CD4-positive, alpha-beta T cell treated with Interleukin-2 at 100 ng/mL for 4 hours (primary cell): ENCODE data around the gene ITGAD.

Experiments
- DNase-seq: peaks from one replicate; pipeline ENCODE4 v3.0.0-alpha.2; 2020; ENCODE audit warnings: low spot score

The ITGAD gene

DNA sequence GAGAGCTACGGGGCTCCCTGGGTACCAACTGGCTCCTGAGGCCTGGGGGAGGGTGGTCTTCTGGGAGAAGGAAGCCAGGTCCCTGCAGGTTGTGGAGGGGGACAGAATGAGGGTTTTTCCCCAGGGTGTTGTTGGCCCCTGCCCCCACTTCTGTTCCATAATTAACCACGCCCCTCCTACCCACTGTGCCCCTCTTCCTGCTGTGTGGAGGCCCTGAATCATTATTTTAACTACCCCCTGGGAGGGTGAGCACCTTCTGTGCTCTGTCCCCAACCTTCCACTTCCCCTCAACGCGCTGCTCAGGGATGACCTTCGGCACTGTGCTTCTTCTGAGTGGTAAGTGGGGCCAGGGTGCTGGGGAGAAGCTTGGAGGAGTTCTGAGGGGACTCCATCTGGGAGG lies at the start of gene ITGAD:
ITGAD (plus strand) TSS at position 280 of the 400 bp plus-strand sequence; CDS start at position 306, 26 bp downstream.
- no peak for DNase-seq

DNA sequence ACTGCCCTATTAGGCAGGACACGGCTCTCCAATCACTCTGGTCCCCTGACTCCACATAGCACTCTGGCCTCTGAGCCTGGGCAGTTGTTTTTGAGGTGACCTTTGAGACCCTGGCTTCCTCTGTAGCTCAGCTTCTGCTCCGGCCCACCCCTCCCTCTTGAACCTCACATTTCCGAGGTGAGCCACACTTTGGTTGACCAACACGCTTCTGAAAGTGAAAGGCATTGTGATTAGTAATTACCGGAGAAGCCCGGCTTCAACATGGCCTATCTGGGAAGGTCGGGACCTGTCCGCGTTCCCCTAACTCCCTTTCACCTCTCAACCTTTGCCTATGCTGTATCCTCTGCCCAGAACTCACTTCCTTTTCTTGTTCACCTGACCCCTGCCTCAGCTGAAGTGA lies 48.4 kb upstream of the ITGAD start:
- no peak for DNase-seq

DNA sequence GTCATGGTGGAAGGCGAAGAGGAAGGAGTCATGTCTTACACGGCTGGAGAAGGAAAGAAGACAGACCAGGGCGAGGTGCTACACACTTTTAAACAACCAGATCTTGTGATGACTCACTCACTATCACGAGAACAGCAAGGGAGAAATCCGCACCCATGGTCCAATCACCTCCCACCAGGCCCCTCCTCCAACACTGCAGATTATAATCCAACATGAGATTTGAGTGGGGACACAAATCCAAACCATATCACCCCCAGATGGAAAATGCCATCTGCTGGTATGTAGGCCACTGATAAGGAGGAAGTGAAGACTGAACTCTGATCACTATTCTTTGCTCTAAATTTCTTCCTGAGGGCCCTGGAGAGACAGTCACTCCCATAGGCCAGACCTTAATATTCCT lies 45.7 kb upstream of the ITGAD start:
- DNase-seq: no peak

DNA sequence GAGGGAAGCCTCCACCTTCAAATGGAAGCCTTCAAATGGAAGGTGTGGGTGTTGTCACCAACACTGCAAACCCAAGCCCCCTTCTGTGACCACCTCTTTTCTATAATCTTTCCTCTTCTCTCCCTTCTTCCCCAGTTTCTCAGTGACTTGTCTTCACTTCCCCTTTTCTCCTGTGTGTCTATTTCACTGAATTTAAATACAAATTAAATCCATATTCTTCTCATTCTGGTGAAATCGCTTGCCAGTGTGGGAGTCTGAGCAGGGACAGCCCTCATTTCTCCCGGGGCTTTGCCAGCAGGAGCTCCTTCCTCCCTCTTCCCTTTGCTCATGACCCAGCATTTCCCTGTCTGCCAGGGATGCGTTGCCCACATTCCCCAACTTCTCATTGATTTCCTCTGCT lies 44.6 kb upstream of the ITGAD start:
- DNase-seq: no peak

DNA sequence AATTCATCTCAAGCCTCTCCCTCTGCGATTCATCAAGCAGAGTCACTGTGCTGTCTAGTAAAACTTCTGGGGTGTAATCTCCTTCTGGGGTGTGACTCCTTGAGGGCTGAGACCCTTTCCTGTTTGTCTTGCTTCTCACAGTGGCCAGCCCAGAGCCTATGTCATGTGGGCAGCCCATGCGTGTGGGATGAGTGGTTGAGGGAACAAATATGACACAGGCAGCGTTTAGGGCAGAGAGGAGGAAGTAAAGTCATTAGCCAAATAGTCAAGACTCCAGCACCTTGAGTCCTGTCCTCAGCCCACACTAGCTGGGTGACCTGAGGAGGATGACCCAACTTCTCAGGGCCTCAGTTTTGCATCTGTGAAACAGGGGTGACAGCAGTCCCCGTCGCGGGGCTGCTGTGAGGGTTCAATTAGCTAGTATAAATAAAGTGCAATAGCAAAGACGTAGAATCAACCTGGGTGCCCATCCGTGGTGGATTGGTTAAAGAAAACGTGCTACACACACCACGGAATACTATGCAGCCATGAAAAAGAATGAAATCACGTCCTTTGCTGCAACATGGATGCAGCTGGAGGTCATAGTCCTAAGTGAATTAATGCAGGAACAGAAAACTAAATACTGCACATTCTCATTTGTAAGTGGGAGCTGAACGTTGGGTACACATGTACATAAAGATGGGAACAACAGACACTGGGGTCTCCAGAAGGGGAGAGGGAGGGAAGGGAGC lies 42.7 kb upstream of the ITGAD start:
- peak; percentile 19 for DNase-seq

DNA sequence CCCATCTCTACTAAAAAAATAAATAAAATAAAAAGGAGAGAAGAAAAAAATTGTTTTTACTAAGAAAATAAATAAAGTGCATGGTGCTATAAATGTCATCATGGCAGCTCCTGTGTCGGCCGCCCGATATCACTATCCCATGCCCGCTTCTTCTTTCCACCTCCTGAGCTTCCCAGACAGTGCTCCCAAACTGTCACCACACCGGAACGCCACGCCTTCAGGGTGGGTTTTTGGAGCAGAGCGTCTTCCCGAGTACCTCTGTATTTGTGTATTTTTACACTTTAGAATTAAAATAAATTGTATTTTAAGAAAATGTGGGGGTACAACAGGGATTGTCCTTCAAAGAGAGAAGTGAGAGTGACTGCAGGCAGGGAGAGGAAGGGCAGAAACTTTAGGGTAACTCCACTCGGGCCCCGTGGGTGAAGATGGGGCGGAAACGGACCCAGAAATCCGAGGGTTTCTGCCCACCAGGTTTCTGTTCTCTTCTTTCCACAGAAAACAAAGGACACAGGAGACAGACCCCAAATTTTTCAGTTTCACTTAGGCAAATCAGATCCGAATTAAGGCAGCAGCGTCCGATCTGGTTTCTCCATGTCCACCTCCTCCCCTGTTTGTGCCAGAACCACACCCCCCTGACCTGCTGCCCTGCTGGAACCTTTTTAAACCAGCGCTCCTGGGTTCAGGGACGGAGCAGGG lies 41.7 kb upstream of the ITGAD start:
- DNase-seq: no peak

DNA sequence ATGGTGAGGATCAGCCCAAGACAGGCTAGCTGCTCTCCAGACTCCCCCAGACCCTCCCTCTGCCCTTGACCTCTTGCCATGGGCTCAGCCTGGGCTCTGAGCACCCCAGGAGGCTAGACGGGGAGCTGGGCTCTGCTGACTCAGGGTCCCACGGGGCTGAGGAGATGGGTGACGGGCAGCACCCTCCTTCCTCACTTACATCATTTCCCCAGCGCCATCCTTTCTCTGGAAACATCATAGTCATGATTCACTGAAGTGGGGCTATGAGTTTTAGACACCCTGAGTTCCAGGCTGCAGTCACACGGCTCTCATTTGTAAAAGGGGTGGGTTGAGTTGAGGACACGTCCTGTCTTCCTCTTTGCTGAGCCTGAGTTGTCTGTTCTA lies 41.2 kb upstream of the ITGAD start:
- peak; percentile 44 for DNase-seq

DNA sequence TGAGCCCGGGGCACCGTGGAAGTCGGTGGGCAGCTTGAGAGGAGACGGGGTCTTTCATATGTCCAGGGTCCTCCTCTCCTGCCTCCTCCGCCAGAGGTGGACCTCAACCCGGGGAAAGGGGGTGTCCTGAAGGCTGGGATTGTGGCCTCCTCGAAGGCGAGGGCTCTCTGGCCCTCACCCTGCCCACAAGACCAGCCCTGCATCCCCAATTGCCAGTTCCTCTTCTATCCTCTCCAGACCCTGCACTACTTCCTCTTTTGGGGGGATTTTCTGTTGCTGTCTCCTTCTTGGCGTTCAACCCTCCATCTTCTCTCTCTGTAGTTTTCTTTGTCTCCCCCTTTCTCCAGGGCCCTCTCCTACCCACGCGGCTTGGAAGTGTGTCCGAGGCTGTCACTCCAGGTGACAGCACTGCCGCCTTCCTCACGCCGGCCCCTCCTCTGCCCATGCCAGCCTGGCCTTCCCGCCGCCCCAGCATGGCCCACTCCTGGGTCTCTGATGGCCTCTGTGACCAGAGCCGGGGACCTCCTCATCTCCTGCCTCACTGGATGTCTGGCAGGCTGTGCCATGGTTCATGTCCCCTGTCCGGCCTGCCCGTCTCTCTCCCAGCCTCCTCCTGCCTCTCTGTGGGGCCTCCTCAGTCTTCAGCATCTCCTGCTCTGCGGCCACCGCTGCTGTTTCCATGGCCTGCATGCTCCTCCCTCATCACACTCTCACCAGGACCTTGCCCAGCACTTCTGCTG lies 40.6 kb upstream of the ITGAD start:
- no peak for DNase-seq

DNA sequence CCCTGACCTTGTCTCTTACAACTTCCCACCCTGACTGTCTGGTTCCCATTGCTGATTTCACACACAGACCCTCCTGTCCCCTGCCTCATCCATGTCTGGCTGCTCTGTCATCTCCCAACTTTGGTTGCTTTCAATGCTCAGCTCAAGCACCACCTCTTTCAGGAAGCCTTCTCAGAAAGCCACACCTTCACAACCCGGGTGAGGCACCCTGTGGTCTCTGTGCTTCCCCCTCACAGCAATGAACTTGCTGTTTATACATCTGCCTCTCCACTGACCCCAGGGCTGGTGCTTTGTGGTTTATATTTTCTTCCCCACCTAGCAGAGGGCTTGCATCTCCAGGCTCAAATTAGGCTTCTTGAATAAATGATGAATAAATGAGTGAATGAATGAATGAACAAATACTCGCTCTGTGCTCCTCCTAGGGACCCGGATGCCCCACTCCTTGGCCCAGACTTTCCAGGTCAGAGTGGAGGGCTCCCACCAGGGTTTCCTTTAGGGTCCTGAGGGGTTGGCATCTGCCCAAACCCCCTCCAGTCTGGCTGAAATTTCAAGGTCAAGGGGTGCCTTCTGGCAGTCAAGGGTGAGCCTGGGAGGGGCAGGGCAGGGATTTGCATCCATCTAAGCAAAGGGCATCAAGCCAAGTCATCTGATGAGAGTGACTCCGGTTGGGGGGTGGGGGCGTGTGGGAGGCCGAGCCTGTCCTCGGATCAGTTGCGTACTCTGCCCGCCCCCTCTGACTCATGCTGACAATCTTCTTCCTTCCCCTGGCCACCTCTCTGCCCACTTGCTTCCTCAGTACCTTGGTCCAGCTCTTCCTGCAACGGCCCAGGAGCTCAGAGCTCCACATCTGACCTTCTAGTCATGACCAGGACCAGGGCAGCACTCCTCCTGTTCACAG lies 38.5 kb upstream of the ITGAD start, which contains the start of gene ITGAX:
ITGAX (plus strand) TSS at position 783 of the 898 bp plus-strand sequence; CDS start at position 862, 79 bp downstream.
- peak; percentile 63 for DNase-seq

DNA sequence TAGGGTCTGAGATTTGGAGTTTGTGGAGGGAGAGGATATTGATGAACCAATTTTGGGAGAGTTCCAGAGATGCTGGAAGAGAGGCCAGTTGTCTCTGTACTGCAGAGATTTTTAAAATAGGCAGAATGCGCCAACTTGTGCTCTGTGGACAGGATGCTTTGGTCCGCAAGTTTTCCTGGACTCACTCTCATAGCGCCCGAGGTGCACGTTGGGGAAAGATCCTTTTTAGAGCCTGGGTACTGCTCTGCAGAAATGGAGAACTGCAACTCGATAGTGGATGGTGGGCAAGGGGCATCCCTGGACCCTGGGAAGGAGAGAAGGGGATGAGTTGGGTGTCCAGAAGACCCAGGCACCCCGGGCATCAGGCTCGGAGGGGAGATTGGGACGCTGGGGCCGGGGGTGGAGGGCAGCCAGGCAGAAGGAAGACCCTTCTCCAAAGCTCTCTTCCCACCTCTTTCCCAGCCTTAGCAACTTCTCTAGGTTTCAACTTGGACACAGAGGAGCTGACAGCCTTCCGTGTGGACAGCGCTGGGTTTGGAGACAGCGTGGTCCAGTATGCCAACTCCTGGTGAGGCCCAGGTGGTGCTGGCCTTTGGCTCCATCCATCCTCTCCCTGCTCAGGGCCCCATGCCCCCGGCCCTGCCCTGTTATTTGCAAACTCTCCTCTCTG lies 37.6 kb upstream of the ITGAD start:
- no peak for DNase-seq

DNA sequence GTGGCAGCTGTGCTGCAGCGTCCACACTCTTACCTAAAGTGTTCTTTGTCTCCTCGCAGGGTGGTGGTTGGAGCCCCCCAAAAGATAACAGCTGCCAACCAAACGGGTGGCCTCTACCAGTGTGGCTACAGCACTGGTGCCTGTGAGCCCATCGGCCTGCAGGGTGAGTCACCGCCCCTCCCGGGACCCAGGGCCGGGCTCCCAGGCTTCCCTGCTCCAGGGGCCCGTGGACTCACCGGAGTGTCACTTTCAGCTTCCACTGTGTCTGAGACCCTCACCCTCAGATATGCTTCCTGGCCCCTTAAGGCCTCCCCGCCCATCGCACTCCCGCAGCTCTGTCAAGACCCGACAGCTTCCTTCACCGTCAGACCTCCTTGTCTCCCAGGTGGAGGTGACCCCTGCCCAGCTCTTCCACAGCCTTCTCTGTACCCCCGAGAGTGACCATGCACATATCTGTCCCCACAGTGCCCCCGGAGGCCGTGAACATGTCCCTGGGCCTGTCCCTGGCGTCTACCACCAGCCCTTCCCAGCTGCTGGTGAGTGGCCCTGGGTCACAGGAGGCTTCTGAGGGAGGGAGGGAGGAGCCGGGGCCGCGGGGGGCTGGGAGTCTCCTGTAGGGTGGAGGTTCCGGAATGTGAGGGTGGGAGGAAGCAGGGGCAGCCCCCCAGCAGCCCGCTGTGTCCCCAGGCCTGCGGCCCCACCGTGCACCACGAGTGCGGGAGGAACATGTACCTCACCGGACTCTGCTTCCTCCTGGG lies 36.4 kb upstream of the ITGAD start:
- DNase-seq: no peak

DNA sequence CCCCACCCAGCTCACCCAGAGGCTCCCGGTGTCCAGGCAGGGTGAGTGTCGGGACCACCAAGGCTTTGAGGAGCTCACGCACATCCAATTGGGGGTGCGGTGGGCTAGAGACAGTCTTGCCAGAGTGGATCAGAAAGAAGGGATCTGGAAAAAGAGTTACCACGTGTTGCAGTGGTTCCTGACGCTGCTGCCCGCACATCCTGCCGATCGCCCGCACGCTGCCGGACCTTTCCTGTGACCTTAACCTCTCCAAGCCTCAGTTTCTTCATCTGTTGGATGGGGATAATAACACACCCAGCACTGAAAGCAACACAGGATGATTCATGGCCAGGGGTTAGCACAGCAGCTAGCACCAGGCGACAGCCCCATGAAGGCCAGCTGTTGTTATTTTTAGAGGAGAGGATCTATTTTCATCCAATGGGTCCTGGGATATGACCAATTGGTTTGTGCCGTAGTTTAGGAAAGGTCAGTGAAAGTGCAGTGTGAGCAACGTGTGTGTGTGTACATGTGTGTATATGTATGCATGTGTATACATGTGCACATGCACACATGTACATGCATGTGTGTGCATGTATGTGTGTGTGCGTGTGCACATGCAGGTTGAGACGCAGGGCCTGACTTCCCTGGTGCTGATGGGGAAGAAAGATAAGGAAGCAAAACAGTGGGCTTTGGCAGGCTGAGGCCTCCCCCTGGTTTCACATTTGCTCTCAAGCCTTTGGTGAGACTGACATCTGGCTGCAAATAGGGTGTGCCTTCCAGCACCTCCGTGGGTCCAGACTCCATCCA lies 35.6 kb upstream of the ITGAD start:
- DNase-seq: no peak

DNA sequence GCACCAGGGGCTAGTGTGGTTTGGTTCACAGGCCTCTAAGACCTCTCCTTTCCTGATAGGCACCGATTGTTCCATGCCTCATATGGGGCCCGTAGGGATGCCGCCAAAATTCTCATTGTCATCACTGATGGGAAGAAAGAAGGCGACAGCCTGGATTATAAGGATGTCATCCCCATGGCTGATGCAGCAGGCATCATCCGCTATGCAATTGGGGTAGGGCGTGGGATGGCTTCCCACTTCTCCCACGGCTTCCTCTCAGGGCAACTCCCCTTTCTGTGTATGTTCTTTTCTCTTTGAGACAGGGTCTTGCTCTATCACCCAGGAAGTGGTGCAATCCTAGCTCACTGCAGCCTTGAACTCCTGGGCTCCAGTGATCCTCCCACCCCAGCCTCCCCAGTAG lies 32.9 kb upstream of the ITGAD start:
- DNase-seq: no peak

DNA sequence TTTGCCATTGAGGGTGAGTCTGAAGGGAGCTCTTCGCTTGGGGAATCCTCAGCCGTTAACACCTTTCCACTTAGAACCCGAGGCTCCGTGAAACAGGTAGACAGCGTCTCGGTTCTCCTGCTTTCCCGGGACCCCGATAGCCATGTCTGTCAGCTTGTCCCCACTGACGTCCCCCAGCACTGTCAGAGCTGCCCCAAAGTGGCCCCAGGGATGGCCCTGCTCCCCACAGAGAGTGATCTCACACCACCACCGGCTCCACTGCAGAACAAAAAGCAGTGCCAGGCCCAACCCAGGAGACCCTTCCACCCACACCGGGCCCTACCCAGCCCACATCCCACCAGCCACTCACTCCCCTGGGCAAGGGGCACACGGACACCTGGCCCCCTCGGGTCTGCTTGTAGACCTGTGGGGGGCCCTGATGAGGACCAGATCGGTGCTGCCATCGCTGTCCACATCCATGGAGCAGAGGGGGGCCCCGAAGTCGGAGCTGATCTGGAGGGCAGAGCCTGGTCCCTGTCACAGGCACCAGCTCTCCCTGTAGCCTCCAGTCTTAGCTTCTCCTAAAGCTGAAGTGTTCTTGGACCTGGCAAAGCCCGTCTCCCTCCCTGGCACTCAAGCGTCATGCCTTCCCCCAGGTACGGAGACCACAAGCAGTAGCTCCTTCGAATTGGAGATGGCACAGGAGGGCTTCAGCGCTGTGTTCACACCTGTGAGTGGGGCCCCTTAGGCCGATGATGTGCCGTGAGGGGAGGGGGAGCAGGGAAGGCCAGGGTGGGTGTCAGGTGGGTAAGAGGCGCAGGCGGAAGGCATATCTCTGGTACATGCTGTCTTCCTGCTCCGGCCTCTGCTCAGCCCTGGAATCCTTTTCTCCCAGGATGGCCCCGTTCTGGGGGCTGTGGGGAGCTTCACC lies 31.7 kb upstream of the ITGAD start:
- DNase-seq: no peak

DNA sequence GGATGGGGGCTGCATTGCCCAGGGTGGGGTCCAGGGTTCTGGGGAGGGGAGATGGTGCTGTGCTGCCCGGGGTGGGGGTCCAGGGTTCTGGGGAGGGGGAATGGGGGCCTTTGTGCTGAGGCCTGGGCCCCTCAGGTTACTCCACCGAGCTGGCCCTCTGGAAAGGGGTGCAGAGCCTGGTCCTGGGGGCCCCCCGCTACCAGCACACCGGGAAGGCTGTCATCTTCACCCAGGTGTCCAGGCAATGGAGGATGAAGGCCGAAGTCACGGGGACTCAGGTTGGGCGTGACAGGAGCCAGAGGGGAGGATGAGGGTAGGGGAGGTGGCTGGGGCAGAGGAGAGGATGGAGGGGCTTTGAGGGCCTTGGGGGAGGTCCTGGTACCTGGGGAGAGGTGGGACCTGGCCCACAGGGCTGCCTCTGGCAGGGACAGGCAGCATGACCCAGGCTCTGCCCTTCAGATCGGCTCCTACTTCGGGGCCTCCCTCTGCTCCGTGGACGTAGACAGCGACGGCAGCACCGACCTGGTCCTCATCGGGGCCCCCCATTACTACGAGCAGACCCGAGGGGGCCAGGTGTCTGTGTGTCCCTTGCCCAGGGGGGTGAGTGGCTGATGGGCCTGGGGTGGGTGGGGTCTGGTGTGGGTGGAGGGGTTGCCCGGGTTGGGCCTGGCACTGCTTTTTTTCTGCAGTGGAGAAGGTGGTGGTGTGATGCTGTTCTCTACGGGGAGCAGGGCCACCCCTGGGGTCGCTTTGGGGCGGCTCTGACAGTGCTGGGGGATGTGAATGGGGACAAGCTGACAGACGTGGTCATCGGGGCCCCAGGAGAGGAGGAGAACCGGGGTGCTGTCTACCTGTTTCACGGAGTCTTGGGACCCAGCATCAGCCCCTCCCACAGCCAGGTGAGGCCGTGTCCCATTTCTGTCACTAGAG lies 30.4 kb upstream of the ITGAD start:
- DNase-seq: no peak

DNA sequence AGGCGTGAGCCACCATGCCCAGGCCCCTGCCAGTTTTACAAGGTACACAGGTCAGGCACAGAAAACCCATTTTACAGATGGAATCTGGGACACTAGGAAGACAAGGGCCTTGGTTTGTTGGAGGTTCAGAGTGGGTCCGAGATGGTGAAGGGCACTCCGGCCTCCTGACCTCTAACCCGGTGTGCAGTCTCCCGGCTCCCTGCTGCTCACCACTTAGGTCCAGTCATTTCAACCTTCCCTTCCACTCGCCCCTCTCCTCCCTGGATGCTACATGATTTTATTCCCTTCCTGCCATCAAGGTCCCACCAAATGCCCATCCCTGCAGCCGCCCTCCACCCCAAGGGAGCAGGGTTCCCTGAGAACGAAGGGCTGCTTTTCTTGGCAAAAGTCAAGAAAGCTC lies 29.4 kb upstream of the ITGAD start:
- no peak for DNase-seq

DNA sequence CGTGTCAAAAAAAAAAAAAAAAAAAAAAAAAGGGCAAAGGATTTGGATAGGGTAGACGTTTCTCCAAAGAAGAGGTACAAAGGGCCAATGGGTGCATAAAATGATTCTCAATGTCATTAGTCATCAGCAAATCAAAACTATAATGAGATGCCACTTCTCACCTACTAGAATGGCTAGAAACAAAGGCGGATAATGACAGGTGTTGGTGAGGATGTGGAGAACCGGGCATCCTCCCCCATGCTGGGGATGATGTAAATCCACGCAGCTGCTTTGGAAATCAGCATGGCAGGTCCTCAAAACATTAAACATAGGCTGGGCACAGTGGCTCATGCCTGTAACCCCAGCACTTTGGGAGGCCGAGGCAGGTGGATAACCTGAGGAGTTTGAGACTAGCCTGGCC lies 28.7 kb upstream of the ITGAD start:
- no peak for DNase-seq
